HG03457 (cell line): ENCODE data around the gene MTMR12.

ENCODE experiments used
- ATAC-seq: cut with Tn5 transposase; IDR thresholded peaks from one replicate; pipeline ENCODE4 v1.9.1; 2021; ENCODE audit warnings: moderate number of reproducible peaks; ENCODE audit not compliant: unreplicated experiment

The MTMR12 gene

DNA sequence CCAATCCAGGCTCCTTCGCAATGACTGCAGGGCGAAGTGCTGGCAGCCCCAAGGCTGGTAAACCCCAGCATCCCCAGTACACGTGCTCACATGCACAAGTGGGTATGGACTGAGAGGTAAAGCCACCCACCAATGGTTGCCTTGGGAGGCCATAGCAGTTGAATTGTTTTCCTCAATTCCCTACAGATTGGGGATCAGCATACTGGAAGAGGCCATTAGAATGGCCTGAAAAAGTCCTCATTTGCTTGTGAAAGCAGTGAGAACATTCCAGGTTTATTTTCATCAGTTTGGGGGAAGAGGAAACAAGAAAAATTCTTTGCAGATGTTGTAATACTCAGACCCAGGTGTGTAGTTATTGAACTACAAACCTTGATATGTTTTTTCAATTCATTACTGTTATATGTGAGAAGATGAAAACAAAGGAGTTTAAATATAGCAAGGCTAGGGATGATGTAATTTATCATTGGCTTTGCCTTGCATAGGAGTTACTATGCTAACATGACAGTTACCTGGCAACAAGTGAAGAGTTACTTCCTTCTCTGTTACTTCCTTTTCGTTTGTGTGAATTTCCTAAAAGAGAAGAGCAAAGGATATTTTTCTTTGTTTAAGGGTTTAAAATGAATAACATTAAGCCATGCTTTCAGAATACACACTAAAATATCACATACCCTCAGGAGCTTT lies 36.4 kb downstream of the MTMR12 start:
- no peak for ATAC-seq

- ATAC-seq: no peak
Measured at GRCh38 chr5:32275396-32275741, 37.4 kb downstream of the MTMR12 start.

DNA sequence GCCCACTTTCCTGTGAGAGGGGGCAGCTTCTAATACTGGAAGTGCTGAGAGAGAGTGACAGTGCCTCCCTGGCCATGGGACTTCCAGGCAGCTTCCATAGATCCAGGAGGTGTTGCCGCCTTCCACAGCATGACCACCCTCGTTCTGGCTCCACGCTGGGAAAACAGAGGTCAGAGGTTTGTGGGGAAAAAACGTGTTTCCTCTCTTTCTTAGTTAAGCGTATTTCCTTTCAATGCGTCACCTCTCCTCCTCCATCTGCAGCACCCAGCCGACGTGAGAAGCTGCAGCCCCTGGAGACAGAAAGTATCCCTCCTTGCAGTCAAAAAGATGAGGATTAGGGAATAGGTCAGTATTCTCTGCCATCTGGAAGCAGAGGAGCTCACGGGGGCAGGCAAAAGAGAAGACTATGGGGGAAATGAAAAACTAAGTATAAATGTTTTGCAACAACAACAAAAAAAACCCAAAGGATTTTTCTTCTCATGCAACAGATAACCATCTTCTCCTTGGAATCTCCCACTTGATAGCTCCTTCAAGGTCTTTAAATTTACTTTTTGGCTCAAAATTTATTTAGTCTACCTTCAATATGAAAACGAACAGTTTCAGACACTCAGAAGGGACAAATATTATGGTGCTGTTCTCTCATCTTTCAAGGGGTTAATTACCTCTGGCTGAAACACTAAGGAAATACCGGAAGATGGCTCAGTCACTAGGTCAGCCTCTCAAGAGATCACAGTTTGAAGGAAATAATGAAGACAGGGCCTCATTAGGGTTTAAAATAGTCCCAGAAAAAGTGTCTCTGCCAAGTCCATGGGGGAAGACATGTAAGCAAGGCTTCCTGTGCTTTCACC lies 38.0 kb downstream of the MTMR12 start:
- ATAC-seq: no peak

- no peak for ATAC-seq
Measured at GRCh38 chr5:32273821-32274220, 38.9 kb downstream of the MTMR12 start.

DNA sequence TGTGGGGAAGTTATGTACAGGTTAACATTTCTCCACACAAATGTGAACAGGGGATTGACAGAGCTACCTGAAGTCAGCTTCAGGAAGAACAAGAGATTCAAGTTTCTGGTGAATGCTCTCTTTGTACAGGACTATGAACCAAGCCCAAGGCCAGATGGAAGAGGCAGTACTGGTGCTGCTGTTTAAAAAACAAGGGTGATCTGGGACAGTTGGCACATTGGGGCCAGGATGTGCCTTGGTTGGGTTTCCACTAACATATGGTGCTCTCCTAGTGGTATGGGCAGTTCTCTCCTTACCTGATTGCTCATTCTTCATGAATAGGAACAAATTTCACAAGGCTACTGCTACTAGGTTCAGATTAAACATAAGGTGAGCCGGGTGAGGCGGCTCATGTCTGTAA lies 40.0 kb downstream of the MTMR12 start:
- ATAC-seq: no peak

DNA sequence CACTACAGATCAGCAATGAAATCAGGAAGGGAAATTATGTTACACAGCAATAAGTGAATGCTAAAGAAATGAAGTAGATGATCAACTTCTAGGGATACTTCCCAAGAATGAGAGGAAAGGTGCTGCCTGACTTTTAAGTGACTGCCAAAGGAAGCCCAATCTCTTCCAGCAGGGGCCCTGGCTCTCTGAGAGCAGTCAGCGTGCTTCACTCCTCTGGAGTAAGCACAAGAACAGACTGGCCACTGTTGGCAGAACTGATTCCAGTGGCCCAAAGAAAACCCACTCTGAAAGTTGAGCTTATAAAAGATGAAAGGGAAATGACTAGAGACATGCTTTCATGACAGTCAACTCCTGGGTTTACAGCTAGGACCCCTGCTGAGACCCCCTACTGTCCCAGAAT lies 41.8 kb downstream of the MTMR12 start:
- no peak for ATAC-seq

DNA sequence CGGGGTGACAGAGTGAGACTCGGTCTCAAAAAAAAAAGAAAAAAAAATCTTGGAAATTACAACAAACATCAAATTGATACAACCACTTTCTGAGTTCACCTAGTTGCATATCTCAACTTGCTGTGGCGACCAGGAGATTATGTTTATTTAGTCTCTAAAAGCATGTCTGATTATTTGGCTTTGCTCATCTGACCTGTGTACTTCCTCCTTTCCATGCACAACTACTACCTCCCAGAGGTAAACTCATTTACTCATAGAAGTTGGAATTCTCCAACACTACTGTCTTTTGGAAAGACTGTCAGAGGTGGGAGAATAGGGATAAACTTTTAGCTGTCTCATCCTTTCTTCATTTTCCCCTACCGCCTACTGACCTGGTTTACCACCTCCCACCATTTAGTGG lies 42.6 kb downstream of the MTMR12 start:
- ATAC-seq: no peak

- ATAC-seq: no peak
Measured at GRCh38 chr5:32265902-32266301, 46.8 kb downstream of the MTMR12 start.

GRCh38 chr5:32264957-32265572 lies 47.7 kb downstream of the MTMR12 start:
- no peak for ATAC-seq

DNA sequence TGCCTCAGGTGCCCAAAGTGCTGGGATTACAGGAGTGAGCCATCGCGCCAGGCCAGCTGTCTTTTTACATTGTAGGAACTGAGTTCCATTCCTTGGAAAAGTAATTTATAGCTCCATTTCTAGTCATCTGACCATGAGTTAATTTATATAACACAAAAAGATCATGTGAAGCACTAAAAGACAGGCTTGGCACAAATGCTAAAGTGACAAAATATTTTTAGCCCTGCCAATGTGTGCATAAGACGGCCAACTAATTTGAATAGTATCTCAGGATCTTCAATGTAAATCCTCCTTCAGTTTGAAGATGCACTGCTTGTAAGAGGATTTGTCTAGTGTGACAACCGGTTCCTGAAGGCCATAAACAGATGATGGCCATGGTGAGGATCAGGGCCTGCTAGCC lies 49.1 kb downstream of the MTMR12 start:
- ATAC-seq: no peak

DNA sequence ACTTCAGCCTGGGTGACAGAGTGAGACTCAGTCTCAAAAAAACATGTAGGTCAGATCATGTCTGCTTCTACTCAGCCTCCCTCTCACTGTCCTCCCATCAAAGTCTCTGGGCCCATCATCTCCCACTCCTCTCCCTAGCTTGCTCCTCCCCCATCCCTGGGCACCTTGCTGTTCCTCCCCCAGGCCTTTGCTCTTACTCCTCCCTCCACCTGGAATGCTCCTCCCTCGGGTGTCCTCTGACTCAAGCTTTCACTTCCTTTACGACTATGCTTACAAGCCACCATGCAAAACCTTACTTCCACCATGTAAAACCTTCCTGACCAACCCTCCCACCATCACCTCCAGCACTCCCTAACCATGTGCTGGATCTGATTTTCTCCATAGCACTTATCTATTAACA lies 51.5 kb downstream of the MTMR12 start:
- ATAC-seq: peak; percentile 66

- ATAC-seq: no peak
Measured at GRCh38 chr5:32259033-32259432, 53.7 kb downstream of the MTMR12 start.

GRCh38 chr5:32258424-32258823 lies 54.3 kb downstream of the MTMR12 start:
- ATAC-seq: no peak

DNA sequence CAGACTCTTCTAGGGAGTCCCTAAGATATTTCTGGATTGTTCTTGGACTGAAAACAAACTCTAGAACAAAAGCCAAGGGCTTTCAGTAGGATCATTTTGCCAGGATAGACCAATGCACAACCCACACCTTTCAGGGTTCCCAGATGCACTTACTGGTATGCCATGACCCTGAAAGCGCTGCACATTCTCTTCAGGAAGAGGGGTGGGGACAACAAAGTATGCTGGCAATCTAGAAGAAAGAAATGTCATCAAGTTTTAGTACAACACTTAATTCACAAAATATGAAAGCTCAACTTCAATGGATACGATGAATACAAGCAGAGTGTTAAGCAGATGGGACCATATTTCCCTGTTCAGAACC lies 57.2 kb downstream of the MTMR12 start:
- no peak for ATAC-seq

DNA sequence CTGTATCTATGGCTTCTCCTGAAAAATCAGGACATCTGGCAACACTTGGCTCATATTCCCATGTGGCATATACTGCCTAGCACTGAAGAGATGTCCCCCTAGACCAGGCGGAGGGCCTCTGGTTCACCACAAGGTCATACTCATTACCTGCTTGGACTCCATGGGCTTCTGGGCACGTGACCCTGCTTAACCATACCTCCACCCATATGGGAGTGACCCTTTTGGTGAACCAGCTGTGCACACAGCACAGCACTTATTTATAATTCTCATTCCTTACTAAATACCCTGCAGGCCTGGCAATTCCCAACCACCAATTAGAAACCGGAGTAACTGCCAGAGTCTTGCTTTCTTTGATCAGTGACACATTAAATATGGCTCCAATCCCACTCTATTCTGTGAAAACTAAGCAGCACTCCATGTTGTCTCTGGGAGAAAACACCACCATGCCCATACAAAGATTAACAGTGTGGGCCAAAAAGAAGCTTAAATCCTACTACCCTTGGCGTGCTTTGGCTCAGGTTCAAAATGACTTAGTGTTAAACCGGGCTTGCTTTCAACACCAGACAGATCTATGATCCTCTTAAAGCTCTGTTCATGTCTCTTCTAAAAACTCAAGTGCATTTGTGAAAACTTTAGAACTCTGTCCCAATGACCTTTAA lies 57.7 kb downstream of the MTMR12 start:
- no peak for ATAC-seq

GRCh38 chr5:32251871-32252458 lies 60.8 kb downstream of the MTMR12 start:
- ATAC-seq: no peak

DNA sequence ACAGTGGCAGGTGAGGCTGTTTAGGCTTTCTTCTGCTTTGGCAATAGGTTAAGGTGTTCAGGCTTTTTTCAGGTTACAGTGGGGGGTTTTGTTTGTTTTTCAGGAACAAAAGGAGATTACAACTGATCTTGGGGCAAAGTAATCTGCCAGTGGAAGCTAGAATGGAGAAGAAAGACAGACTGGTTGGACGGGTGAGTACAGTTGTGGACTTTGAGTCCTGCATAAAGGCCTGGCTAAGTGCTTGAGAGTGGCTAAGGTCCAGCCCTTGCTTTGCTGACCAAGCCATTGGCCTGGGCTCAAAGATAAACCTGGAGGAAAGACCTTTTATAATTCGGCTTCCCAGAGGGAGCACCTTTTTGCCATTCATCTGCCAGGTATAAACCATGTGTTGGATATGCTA lies 63.1 kb downstream of the MTMR12 start:
- ATAC-seq: no peak

GRCh38 chr5:32245742-32246141 lies 67.0 kb downstream of the MTMR12 start:
- no peak for ATAC-seq

DNA sequence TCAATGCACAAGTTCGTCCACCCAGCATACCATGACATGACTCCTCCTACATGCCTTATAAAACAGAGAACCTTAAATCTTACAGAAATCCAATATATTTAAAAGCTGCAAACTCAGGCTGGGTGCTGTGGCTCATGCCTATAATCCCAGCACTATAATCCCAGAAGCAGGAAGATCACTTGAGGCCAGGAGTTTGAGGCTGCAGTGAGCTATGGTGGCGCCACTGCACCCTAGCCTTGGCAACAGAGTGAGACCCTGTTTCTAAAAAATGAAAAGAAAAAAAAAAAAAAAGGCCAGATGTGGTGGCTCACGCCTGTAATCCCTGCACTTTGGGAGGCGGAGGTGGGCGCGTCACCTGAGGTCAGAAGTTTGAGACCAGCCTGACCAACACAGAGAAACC lies 68.7 kb downstream of the MTMR12 start:
- ATAC-seq: no peak

GRCh38 chr5:32241034-32241783 lies 71.5 kb downstream of the MTMR12 start:
- ATAC-seq: no peak

- ATAC-seq: no peak
Measured at GRCh38 chr5:32239385-32239784, 73.4 kb downstream of the MTMR12 start.
